ENCODE results near the gene GANAB.
"Not testable (repeated sequence)": the region's sequence is repeated elsewhere in the genome, so short reads cannot be mapped to it uniquely, and the experiment has no call there.

GRCh38 chr11:62616957-62617356, 29.5 kb downstream of the GANAB start:
- TF ChIP-seq EZH2phosphoT487 (IDR thresholded peaks at IDR 0.05; ENCODE audit: borderline replicate concordance); CTCF (conservative IDR thresholded peaks at IDR 0.05; ENCODE audit: low read length): not testable (repeated sequence)
